CD4-positive, alpha-beta T cell treated with Interferon alpha-2 for 1 hour (primary cell): ENCODE measurements around the gene SCN1B.

Experiments
- DNase-seq, 2 donors: peaks; one replicate each; pipeline ENCODE4 v3.0.0-alpha.2; 2020 to 2022

Gene SCN1B

GRCh38 chr19:35059006-35059798 lies 28.9 kb downstream of the SCN1B start:
- DNase-seq: no peak

- no peak for DNase-seq
Observed at GRCh38 chr19:35059799-35060091, 29.5 kb downstream of the SCN1B start.

GRCh38 chr19:35060160-35060855 lies 30.0 kb downstream of the SCN1B start:
- DNase-seq: no peak

- no peak for DNase-seq
Observed at GRCh38 chr19:35061583-35062373, 31.5 kb downstream of the SCN1B start.

GRCh38 chr19:35062942-35063341 lies 32.7 kb downstream of the SCN1B start:
- no peak for DNase-seq

- DNase-seq: no peak
Observed at GRCh38 chr19:35063940-35064818, 33.9 kb downstream of the SCN1B start.

- DNase-seq: no peak
Observed at GRCh38 chr19:35065574-35065973, 35.3 kb downstream of the SCN1B start.

GRCh38 chr19:35066121-35066520 lies 35.9 kb downstream of the SCN1B start:
- no peak for DNase-seq

- DNase-seq: peak; percentile 86 to 88
Observed at GRCh38 chr19:35066691-35067563, 36.7 kb downstream of the SCN1B start.

- no peak for DNase-seq
Observed at GRCh38 chr19:35068941-35069634, 38.8 kb downstream of the SCN1B start.

GRCh38 chr19:35069696-35070095 lies 39.4 kb downstream of the SCN1B start:
- DNase-seq: no peak

GRCh38 chr19:35070471-35070870 lies 40.2 kb downstream of the SCN1B start:
- DNase-seq: no peak

GRCh38 chr19:35073516-35073915 lies 43.2 kb downstream of the SCN1B start:
- no peak for DNase-seq

GRCh38 chr19:35073941-35074340 lies 43.7 kb downstream of the SCN1B start:
- DNase-seq: no peak

- DNase-seq: no peak
Observed at GRCh38 chr19:35074426-35075201, 44.3 kb downstream of the SCN1B start.

- no peak for DNase-seq
Observed at GRCh38 chr19:35075202-35076025, 45.1 kb downstream of the SCN1B start.

- DNase-seq: no peak
Observed at GRCh38 chr19:35076026-35076370, 45.7 kb downstream of the SCN1B start.

- no peak for DNase-seq
Observed at GRCh38 chr19:35076657-35077056, 46.4 kb downstream of the SCN1B start.
